IPS-18a (cell line): Measurements from ENCODE around the gene BTG2.

Experiments used
- H3K27ac ChIP-seq: one replicate; pipeline ENCODE4 v1.5.1; 2013; ENCODE audit warnings: low read length
- H3K27me3 ChIP-seq: one replicate; pipeline ENCODE4 v1.6.1; 2013; ENCODE audit warnings: mild to moderate bottlenecking, low read length; ENCODE audit not compliant: control insufficient read depth, insufficient read depth
- H3K36me3 ChIP-seq: one replicate; pipeline ENCODE4 v1.6.1; 2013; ENCODE audit warnings: low read depth, low read length; ENCODE audit not compliant: control insufficient read depth
- H3K4me1 ChIP-seq: one replicate; pipeline ENCODE4 v1.6.1; 2013; ENCODE audit warnings: low read depth, low read length; ENCODE audit not compliant: control insufficient read depth
- H3K4me3 ChIP-seq: one replicate; pipeline ENCODE4 v1.5.1; 2013; ENCODE audit warnings: low read length
- H3K9ac ChIP-seq: one replicate; pipeline ENCODE4 v1.6.1; 2013; ENCODE audit warnings: mild to moderate bottlenecking, low read length, moderate library complexity
- H3K9me3 ChIP-seq: one replicate; pipeline ENCODE4 v1.6.1; 2013; ENCODE audit warnings: low read depth, low read length; ENCODE audit not compliant: control insufficient read depth

Gene BTG2

DNA sequence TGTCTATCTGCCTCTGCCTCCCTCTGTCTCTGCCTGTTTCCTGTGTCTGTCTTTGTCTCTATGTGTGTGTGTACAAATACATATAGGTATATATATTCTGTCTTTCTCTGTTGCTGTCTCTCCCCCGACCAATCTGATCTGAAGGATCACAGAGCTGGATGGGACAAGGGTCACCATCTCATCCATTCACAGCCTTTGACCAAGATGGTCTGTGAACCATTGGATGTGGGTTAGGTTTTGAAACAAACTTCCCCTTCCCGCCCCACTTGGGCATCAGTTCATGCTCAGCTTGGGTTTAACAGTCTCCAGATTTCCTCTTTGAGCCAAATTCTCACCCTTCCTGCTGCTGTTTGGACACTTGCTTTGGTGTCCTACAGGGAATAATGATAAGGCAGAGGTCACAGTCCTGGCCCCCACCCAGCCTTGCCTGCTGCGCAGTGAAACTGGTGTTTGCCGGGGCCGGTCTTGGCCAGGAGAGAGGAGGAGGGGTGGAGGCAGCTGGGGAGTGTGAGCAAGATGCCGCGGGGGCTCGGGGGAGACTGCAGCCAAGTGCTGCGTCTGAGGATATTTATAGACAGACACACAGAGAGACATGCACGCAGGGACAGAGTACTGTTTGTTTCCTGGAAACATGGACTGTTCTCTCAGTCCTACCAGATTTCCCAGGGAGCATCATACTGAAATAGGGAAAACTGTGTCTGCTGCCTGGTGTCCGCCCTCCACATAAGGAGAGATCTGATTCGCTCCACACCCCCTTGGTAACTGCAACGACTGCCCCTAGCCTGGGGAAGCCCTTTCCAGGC, 27.0 kb upstream of the BTG2 start:
- Histone ChIP-seq H3K9me3 (no peaks in the 10 kb centered on the region), H3K4me1 (peaks cover 18% of the 10 kb centered on the region), H3K36me3 (no peaks in the 10 kb centered on the region), H3K27me3 (peaks cover 31% of the 10 kb centered on the region), H3K27ac (no peak overlapping the region), H3K4me3 (peak overlapping the region; percentile 41), H3K9ac (no peak overlapping the region)

DNA sequence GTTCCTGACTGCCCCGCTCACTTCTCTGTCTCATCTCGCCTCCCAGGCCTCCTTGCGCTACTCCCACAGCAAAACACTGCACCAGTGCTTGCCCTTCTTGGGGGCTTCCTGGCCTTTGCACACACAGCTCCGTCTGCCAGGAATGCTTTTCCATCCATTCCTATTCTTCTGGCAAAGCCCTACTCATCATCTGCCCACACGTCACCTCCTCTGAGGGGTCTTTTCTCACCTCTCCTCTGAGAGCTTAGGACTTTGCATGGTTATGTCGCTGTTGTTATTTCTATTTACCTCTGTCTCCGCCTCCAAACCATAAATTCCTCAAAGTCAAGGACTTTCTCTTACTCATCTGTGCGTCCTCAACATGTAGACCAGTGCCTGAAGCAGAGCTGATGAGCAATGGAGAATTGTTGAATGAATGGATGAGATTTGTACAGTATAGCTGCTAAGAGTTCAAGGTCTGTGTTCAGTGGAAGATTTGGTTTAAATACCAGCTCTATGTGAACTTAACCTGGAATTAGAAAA, 26.4 kb upstream of the BTG2 start:
- H3K27me3 ChIP-seq, result peaks cover 24% of the 10 kb centered on the region
- H3K9me3 ChIP-seq, result no peaks in the 10 kb centered on the region
- H3K36me3 ChIP-seq, result no peaks in the 10 kb centered on the region
- H3K9ac ChIP-seq, result no peak overlapping the region
- H3K4me3 ChIP-seq, result peak overlapping the region; percentile 41
- H3K27ac ChIP-seq, result no peak overlapping the region
- H3K4me1 ChIP-seq, result peaks cover 12% of the 10 kb centered on the region

DNA sequence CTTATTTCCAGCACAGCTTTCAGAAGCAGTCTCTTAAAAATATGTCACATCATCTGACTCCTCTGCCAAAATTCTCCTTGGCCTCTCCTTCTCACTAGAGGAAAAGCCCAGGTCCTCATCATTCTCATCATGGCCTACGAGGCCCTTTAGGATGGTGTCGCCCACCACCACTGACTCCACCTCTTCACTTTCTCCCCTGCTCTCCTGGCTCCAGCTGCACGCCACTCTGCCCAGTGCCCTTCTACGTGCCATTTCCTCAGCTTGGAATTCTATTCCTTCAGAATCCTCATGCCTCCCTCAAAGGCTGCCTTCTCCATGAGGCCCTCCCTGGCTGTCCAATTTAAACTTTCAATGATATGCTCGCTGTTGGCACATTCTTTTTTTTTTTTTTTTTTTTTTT, 25.3 kb upstream of the BTG2 start:
- no peak overlapping the region for H3K27ac ChIP-seq
- H3K4me1 ChIP-seq, result peaks cover 12% of the 10 kb centered on the region
- H3K36me3 ChIP-seq, result no peaks in the 10 kb centered on the region

DNA sequence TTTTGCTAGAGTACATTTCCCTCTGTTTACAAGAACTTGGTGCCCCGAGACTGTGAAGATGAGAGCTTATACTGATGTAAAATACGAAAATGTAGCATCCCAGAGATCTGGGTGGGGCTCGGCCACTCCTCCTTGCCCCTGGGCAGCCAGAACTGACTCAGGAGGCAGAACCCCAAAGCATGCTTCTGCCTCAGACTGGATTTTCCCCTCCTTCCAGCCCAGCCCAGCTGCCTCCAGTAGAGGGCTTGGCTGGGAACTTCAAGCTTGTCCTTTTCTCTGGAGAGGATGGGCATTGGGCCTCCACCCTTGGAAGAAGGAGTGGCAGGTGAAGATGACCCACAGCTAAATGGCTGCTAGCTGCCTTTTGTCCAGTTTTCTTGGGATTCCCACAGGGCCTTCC, 24.3 kb upstream of the BTG2 start:
- no peaks in the 10 kb centered on the region for H3K9me3 ChIP-seq
- H3K27me3 ChIP-seq, result peaks cover 11% of the 10 kb centered on the region
- no peak overlapping the region for H3K27ac ChIP-seq
- no peak overlapping the region for H3K9ac ChIP-seq
- no peaks in the 10 kb centered on the region for H3K36me3 ChIP-seq
- H3K4me1 ChIP-seq, result peaks cover 12% of the 10 kb centered on the region
- no peak overlapping the region for H3K4me3 ChIP-seq

More for the DNA sequence above, 25.3 kb upstream of the BTG2 start:
- peaks cover 13% of the 10 kb centered on the region for H3K27me3 ChIP-seq
- no peaks in the 10 kb centered on the region for H3K9me3 ChIP-seq
- no peak overlapping the region for H3K9ac ChIP-seq
- H3K4me3 ChIP-seq, result no peak overlapping the region

DNA sequence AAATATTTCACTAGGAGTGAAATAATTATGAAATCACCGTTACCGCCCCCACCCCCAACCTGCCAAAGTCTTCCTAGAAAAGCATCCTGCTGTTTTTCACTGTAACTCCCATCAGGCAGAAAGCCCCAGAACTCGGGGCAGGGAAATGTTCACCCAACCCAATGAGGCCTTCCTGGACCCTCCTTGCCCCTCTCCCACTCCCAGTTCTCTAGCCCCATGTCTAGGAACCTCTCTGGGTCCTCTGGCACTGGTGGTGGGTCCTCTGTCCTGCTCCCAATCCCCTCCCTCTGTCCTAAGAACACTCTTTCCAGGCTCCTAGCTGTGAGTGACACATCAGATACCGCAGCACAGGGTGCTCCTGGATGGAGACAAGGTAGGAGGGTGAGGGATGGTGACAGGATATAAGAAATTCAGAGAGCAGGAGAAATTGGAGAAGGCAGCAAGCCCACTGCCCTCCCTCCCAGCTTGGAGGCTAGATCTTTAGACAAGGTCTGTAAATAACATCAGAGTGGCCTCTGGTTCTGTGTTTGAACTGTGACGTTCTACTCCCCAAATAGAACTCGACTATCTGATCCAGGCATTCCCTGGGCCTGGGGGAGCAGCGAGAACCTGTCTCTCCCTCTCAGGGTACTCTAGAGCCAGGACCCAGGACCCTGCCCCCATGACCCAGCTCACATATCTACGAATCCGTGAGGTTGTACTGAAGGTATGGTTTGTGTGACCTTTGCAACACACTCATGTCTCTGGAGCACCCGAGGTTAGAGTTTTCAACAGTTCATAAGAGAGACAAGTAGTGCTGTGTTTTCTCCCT, 23.3 kb upstream of the BTG2 start:
- H3K4me3 ChIP-seq, result no peak overlapping the region

DNA sequence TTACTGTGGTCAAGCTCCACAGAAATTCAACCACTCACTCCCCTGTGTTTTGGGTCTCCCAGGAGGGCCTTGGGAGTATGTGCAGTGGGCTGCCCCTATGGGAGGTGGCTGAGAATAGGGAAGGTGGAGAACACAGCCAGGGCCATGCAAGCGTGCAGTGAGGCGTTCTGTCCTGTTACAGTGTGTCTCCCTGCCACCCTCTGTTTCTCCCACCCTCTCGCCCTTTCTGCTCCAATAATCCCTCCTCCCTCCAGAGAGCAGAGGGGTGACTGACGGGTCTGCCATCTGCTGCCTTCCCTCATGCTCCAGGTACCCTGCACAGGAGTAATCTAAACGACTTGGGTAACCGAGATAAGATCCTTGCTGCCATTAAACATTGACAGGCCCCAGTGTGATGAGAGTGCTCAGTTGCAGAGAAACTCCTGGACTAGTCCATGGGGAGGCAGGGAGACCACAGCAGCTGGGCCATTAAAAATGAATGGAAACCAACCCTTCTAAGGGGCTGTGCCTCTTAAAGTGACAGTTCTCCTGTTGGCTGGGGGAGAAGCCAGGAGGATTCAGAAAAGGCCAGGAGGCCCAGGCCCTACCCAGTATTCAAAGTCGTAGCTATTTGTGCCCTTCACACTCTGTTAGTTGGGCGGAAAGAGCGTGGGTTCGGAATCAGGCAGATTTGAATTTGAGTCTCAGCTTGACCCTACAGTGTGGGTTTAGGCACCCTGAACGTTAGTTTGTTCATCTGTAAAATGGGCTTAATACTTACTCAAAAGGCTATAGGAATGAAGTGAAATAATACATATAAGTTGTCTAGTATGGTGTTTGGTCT, 22.4 kb upstream of the BTG2 start:
- Histone ChIP-seq H3K9me3 (no peaks in the 10 kb centered on the region), H3K27me3 (peaks cover 4% of the 10 kb centered on the region), H3K4me3 (no peak overlapping the region), H3K36me3 (no peaks in the 10 kb centered on the region), H3K9ac (no peak overlapping the region), H3K4me1 (peaks cover 27% of the 10 kb centered on the region), H3K27ac (no peak overlapping the region)

More for the DNA sequence above, 23.3 kb upstream of the BTG2 start:
- Histone ChIP-seq H3K27me3 (peaks cover 11% of the 10 kb centered on the region), H3K4me1 (peaks cover 18% of the 10 kb centered on the region), H3K9me3 (no peaks in the 10 kb centered on the region), H3K36me3 (no peaks in the 10 kb centered on the region), H3K9ac (no peak overlapping the region), H3K27ac (no peak overlapping the region)

DNA sequence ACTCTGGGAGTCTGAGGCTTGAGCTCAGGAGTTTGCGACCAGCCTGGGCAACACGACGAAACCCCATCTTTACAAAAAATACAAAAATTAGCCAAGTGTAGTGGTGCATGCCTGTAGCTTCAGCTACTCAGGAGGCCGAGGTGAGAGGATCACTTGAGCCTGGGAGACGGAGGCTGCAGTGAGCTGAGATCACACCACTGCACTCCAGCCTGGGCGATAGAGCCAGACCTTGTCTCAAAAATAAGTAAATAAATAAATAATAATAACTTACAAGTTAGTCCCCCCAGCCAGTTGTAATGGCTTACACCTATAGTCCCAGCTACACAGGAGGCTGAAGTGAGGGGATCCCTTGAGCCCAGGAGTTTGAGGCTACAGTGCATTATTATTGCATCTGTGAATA, 21.7 kb upstream of the BTG2 start:
- peaks cover 9% of the 10 kb centered on the region for H3K27me3 ChIP-seq
- no peaks in the 10 kb centered on the region for H3K9me3 ChIP-seq
- H3K9ac ChIP-seq, result no peak overlapping the region
- H3K4me3 ChIP-seq, result no peak overlapping the region
- H3K27ac ChIP-seq, result no peak overlapping the region
- peaks cover 22% of the 10 kb centered on the region for H3K4me1 ChIP-seq
- no peaks in the 10 kb centered on the region for H3K36me3 ChIP-seq

DNA sequence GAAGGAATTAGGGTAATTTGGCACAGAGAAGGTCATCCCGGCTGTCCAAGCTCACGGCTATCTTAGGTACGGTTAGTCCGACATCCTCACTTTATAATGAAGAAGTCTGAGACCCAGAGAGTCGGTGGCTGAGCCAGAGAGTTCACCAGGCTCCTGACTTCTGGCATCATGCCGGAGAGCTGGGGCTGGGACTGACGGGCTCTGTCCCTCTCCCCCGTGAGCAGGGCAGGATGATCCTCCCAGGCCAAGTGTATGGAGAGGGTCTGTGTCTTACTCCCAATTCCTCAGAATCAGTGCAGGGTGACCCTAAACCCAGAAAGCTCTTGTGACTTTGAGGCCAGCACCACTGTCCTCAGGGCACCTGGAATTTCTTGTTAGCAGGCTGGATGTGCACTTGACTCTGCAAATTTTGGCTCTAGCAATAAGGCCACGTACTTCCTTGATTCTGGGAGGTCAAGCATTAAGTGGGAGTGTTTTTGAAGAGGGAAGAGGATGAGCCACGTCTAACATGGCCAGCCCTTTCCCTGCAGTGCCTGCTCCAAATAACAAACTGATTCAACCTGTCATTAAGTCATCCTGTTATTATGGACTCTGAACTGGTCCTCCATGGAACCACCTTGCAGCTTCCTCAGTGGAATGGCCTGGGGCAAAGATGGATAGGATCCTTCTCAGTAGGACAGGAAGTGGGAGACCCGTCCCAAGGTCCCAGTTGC, 20.8 kb upstream of the BTG2 start:
- no peak overlapping the region for H3K9ac ChIP-seq
- H3K27me3 ChIP-seq, result peaks cover 11% of the 10 kb centered on the region
- no peak overlapping the region for H3K27ac ChIP-seq
- H3K4me3 ChIP-seq, result no peak overlapping the region
- no peaks in the 10 kb centered on the region for H3K9me3 ChIP-seq
- peaks cover 19% of the 10 kb centered on the region for H3K4me1 ChIP-seq
- no peaks in the 10 kb centered on the region for H3K36me3 ChIP-seq

DNA sequence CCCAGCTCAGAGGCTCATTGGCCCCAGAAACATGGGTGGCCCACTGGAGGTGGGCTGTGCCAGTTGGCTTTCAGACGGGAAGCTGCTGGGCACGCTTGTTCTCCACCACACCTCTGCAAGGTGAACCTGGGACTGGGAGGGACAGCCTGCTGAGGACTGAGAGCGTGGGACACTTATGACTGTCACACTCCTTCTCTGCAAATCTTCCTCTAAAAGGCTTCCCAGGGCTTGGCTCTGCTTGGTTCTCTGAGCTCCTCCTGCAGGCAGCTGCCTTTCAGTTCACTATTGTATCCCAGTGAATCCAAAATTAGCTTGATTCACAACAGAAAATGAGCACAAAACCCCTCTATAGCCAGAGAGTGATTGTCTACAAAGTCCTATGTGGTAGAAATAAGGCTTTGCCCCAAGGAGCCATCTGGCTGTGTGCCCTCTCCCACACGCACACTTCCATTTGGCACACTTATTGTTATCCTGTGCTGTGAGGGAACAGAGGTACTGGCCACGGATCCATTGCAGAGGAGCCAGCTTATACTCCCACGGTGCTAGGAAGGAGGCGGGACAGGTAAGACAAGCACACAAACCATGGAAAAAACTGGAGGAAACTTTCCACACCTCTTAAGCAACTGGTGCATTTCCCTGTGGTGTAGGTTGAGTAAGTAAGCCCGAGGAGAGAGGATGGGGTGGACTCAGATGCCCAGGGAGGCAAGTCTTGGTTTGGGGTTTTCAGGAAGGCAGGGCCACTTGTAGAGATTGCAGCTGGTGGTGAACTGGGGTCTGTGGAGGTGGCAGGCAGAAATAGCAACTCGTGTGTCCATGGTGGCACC, 18.9 kb upstream of the BTG2 start:
- peaks cover 14% of the 10 kb centered on the region for H3K27me3 ChIP-seq
- H3K4me1 ChIP-seq, result peaks cover 34% of the 10 kb centered on the region
- H3K9ac ChIP-seq, result no peak overlapping the region
- no peaks in the 10 kb centered on the region for H3K9me3 ChIP-seq
- no peak overlapping the region for H3K27ac ChIP-seq
- H3K36me3 ChIP-seq, result no peaks in the 10 kb centered on the region
- no peak overlapping the region for H3K4me3 ChIP-seq

DNA sequence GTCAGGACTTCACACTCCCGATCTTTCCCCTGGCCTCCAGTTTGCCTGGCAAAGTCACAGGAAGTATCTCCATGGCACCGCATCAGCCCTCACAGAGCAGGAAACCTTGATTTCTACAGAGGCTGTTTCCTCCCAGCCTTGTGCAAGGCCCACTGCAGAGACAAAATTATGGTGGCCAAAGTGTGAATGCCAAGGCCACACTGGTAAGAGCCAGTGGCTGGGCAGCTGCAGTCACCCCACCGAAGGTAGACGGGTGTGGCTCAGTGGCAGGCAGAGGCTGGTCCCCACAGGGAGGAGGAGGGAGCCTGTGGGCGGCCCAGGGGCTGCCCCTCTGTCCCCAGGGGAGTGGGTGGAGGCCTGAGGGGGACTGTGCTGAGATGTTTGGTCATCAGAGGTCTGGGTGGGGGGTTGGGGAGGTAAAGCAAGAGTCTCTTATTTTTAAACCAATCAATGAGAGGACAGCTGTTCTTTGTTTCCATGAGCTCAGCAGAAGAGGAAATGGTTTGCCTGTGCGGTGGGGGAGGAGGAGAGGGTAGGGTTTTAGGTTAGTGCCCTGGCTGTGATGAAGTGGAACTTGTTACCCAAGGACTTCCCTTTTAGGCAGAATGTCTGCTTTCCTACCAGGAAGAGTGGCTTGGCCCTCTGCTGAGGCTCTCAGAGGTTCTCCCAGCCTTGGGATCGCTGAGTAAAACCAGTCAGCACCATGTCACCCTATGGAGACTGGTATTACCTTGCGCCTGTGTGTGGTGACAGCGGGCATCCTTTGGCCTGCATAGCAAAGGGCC, 18.0 kb upstream of the BTG2 start:
- Histone ChIP-seq H3K27me3 (peaks cover 23% of the 10 kb centered on the region), H3K27ac (no peak overlapping the region), H3K4me1 (peaks cover 35% of the 10 kb centered on the region), H3K9ac (no peak overlapping the region), H3K36me3 (no peaks in the 10 kb centered on the region), H3K4me3 (no peak overlapping the region), H3K9me3 (no peaks in the 10 kb centered on the region)
